NOMO-1 treated with dmso at 0.1 percent for 144 hours (cell line): ENCODE data around the gene DSCAM.
"Not testable (repeated sequence)": the region's sequence is repeated elsewhere in the genome, so short reads cannot be mapped to it uniquely, and the experiment has no call there.

Source experiments
- DNase-seq: peaks from one replicate; lab custom pipeline; 2025; ENCODE audit not compliant: unreplicated experiment; lab: John Stamatoyannopoulos, UW

The DSCAM gene, protein sequence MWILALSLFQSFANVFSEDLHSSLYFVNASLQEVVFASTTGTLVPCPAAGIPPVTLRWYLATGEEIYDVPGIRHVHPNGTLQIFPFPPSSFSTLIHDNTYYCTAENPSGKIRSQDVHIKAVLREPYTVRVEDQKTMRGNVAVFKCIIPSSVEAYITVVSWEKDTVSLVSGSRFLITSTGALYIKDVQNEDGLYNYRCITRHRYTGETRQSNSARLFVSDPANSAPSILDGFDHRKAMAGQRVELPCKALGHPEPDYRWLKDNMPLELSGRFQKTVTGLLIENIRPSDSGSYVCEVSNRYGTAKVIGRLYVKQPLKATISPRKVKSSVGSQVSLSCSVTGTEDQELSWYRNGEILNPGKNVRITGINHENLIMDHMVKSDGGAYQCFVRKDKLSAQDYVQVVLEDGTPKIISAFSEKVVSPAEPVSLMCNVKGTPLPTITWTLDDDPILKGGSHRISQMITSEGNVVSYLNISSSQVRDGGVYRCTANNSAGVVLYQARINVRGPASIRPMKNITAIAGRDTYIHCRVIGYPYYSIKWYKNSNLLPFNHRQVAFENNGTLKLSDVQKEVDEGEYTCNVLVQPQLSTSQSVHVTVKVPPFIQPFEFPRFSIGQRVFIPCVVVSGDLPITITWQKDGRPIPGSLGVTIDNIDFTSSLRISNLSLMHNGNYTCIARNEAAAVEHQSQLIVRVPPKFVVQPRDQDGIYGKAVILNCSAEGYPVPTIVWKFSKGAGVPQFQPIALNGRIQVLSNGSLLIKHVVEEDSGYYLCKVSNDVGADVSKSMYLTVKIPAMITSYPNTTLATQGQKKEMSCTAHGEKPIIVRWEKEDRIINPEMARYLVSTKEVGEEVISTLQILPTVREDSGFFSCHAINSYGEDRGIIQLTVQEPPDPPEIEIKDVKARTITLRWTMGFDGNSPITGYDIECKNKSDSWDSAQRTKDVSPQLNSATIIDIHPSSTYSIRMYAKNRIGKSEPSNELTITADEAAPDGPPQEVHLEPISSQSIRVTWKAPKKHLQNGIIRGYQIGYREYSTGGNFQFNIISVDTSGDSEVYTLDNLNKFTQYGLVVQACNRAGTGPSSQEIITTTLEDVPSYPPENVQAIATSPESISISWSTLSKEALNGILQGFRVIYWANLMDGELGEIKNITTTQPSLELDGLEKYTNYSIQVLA (N-terminal part only)

DNA sequence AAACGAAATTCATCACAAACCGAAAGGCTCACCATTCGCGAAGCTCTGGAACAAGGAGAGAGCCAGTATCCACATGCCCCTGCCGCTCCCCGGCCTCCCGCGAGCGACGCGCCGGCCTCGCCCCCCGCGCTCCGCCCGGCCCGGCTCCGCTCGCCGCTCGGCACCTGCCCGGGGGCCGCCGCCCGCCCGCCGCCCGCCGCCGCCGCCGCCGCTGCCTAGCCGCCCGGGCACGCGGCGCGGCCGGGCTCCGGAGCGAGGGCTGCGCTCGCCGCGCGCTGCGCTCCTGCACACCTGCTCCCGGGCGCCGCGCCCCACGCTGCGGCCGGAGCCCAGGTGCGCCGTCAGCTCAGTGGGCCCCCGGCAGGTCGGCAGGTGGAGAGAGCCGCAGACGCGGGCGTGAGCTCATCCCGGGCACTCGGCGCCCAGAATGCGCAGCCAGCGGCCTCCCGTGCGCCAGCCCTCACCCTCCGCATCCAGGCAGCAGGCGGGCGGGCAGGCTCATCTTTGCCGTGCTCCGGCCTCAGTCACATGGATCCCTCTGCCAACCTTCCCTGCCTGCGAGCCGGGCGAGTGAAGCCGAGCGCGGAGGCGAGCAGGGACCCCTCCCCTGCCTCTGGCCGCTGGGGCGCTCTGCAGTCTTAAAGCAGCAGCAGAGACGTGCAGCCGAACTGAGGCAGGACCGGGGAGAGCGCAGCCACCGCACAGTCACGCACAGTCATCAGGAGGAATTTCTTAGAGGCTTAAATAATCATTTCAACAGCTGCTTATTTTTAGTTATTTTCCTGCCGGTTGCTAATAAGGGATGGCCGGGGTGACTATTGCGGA is at the start of gene DSCAM:
DSCAM (minus strand) TSS at position 572 of the 825 bp plus-strand sequence; CDS start at position 75, 497 bp downstream.
- no peak for DNase-seq

DNA sequence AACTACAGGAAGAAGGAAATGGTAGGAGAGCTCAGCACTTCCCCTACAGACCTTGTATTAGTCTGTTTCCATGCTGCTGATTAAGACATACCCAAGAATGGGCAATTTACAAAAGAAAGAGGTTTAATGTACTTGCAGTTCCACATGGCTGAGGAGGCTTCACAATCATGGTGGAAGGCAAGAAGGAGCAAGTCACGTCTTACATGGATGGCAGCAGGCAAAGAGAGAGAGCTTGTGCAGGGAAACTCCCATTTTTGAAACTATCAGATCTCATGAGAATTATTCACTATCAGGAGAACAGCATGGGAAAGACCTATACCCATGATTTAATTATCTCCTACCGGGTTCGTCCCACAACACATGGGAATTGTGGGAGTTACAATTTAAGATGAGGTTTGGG is 48.7 kb upstream of the DSCAM start:
- not testable (repeated sequence) for DNase-seq

DNA sequence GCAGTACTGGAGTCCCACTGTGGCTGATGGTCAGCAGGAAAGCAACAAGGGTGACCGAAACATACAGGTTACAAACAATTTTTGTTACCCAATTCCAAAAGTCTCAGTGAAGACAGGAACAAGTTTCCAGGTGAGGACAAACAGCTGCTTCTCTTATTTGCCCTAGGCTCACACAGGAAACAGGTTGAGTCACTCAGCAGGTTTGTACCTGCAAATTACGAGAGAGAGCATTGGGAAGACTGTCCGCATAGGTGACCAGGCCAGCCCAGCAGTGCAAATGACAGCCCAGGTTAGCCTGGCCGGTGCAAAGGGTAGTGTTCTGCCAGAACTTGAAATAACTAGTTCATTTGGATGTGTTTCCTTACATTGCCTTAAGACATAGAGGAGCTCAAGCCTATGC is 40.0 kb upstream of the DSCAM start:
- no peak for DNase-seq

DNA sequence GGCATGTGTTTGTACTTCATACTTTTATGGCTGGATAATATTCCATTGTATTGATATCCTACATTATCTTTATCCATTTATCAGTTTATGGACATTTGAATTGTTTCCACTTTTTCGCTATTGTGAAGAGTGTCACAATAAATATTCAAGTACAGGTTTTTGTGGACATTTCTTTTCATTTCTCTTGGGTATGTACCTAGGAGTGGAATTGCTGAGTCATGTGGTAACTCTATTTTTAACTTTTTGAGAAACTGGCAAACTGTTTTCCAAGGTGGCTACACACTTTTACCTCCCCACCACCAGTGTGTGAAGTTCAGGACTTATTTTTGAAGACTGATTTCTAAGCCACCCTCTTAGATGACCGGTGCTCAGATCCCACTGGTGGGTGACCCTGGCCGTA is 39.0 kb upstream of the DSCAM start:
- DNase-seq, result no peak

DNA sequence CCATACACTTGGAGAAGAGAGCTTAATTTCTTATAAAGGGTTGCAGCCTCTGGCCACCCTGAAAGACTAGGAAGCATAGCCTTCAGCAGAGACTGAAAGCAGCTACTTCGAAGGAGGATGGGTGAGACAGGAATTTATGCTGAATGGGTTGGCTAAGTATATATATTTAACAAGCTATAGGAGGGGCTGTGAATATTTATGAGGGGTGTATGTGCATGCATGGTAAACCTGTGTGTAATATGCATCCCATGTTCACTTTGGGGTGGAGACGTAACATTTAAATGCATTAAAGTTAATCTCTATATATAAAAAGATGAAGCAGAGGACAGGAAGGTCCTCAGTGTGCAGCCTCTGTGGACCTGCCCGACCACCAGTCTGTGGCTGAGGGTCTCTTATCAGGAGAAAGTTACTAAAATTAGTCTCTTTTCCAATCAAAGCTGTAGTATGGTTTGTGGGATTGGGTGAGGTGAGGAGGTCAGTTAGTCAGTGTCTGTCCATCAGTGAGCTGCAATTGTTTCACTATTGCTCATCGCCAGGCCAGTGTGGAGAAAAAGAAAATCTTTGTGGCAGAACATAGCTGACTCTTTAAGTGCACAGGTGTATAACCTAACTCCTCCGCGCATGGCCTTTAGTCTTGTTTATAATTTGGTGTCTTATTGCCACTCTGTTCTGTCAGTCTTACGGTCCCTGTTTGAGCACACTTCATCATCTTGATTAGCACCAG is 35.4 kb upstream of the DSCAM start:
- DNase-seq, result no peak

DNA sequence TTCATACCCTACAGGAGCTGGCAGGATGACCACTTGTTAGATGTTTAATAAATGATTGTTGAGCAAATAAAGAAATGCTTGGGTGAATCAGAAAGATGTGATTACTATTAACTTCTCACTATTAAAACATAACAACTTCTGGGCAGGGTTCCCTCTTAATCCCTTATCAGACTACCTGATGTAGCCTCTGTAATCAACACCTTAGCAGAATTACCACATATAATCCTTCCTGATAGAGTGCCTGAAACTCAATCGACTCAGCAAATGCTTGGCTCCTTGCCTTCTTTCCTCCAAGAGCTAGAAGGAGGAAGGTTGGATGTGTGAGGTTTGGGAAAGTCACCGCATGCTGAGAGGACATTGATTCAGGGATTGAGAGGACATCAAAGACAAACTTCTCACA is 34.8 kb upstream of the DSCAM start:
- no peak for DNase-seq

DNA sequence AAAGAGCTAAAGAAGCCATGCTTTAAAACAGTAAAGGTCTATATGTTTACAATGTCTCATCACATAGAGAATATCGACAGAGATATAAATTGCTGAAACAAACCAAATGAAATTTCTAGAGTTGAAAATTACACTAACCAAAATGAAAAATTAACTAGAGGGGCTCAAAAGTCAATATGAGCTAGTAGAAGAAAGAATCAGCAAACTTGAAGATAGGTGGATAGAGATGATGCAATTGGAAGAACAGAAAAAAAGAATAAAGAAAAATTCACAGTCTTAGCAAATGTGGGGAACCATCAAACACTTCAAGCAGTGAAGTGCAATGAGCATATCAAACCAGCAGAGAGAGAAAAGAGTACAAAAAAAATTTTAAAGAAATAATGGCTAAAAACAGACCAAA is 24.1 kb upstream of the DSCAM start:
- no peak for DNase-seq

DNA sequence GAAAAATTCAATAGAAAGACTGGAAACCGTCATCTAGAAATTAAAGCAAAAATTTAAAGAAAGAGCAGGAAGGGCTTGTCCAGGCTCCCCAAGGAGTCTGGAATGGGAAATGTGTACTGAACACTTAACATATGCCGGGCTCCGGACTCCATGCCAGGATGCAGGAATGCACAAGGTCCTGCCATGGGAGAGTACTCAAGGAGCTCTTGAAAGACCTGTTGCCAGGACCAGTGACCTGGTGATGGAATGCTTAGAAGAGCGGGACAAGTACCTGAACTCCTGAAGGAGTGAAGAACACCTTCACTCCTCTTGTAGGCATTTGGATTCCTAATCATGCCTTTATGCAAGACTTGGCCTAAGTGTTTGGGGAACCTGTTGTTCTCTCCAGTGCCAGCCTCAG is 16.9 kb upstream of the DSCAM start:
- no peak for DNase-seq

DNA sequence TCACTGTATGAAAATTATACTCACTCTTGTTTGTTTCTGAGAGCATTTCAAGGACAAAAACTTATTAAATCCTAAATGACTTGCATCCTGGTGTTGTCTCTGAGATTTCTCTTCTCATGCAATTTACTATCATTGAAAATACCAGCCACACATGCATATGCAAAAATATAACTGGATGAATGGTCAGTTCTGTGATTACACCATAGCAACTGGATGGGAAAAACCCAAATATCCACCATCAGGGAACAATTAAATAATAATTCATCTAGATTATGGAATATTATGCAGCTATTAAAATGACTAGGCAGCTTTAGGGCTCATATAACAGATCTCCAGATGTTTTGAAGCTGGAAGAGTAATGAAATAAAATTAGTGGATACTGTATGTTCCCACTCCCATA is 11.6 kb upstream of the DSCAM start:
- no peak for DNase-seq

DNA sequence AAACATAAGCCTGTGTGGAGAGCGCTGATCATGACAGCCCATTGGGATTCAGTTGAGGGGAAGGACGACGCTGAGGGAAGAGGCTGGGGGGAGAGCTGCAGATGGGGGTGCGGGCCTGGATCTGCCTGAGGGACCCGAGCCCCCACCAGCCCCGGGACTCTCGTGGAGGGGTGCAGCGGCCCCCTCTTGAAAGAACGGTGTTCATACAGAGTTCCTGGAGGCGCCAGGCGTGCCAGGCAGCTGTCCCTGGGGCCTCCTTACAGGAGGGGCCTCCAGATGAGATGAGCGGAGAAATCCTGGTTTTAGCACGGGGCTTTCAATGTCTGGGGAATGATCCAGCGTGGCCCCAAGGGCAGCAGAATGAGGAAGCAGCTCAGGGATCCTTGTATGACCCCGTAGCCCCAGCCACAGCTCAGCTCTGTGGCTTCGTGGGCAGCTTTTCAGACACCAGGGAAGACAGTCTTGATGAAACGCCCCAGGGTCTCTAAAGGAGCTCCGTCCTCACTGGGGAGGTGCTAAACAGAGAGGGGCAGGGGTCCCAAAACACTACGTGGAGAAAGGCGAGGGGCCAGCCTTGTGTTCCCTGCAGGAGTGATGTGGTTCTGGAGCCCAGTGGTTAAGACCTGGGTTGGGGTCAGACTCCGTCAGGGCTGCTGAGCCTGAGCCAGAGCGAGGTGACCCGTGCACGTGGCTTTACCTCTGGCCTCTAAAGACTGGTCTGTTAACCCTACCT is 7.2 kb upstream of the DSCAM start:
- DNase-seq, result no peak

DNA sequence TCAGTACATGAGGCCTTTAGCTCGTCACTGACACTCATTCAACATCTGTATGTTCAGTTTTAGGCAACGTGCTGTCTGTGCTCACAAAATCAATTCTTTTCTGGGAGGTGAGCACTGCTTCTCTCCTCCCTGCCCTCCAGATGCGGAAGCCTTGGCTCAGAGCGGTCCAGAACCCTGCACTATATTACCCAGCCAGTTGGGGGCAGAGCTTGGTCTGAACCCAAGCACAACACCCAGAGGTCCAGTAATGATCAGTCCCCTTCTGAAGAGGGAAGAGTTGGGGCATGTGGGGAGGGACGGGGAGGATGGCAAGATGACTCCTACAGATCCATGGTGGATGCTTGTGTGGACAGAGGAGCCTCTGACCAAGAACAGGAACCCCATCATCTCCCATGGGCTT is 5.6 kb upstream of the DSCAM start:
- no peak for DNase-seq

DNA sequence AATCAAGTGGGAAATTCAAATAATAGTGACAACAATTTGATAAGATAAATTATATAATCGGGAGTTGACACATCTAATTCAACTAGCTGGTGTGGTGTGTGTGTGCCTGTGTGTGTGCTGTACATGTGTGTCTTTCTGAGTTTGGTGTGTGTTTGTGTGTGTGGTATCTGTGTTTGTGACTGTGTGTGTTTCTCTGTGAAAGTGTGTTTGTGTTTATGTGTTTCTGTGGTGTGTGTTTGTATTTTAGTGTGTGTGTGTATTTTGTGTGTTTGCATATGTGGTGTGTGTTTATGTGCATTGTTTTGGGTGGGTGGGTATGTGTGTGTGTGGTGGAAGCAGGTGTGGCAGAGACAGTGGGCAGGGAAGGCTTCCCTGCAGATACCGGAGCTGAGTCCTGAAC is 4.8 kb upstream of the DSCAM start:
- DNase-seq, result no peak

DNA sequence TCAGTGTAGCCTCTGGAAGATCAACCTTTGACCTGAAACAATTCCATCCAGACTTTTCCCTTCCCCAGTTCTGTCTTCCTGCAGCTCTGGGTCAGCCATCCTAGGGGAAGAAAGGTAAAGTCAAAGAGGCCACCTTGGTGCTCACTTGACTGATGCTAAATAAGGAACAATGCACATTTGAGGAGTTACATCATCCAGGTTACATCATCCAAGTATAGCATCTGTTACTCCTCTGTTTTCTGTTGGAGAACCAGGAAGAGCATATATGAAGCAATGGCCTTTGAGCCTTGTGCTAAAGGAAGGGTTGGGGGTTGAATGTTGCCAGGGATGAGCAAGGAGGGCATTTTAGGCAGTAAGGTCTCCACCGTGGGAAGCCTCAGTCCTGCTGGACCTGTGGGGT is 3.1 kb upstream of the DSCAM start:
- no peak for DNase-seq

DNA sequence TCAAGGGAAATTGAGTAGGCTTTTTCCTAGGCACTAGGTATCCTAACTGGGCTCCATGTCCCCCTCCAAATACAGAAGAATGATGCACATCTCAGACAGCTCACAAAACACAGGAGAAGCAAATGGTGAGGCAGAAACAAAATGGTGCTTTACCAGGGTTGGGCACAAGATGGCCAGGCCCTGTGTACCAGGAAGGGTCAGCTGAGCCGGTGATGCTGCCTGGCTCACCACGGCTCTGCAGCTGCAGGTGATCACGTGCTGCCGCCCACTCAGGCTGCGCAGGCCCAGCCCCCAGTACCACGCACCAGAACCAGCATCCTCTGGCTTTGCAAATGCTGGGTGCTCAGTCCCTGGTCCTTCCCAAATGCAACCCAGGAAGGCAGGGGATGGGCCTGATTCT is 993 bp upstream of the DSCAM start:
- DNase-seq, result no peak

DNA sequence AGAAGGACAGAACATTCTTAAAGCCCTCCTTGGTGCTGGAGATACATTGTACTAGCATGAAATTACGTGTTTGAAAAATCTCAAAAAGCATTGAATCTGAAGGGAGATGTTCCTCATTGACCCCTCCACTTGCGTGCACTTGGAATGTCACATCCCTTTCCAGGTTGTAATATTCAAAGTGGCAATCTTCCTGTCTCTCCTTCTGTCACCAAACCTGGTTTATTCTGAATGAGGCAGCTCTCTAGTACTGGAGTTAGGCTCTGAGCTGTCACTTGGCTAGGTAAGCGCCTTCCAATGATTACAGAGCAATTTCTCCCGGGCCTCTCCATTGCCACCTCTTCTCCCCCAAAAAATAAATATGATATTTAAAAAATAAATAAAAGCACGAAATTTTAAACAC is 855 bp downstream of the DSCAM start:
- DNase-seq, result no peak

DNA sequence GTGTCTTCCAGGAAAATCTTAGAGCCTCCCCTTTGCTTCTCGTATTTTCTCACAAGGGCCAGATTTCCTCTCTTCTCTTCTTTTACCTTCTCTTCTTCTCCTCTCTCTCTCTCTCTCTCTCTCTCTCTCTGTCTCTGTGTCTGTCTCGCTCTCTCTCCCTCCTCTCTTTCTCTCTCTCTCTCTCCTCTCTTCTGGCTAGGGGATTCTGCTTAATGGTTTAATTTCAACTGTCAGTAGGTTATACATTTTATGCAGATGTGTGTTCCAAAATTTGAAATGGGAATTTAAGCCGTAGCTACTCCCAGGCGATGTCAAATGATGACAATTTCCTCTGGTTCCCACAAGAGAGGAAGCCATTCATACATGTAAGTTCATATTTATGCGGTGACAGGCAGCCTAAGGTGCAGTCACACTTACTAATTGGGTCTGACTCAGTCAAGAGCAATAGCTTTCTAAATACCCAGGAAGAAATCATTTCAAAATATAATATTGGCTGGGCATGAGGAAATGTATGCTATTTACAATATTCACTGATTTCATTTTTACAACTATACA is 1.4 kb downstream of the DSCAM start:
- no peak for DNase-seq

DNA sequence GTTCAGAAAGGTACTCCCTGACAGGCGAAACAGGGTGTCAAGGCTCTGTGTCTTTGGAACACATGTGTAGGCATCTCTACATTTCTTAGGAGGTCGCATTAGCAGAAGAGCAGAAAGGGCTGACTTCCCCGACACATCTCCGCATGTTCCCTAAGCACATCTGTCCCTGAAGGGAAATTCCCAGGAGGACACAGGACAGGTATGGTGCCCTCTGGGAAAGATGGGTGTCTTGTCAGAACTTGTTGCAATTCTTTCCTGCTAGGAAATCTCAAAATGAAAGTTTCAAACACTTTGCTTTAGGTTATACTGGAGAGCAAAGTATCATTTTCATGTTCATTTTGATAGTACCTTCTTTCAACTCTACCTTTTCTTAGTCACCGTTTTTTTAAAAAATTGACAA is 2.0 kb downstream of the DSCAM start:
- DNase-seq, result no peak

DNA sequence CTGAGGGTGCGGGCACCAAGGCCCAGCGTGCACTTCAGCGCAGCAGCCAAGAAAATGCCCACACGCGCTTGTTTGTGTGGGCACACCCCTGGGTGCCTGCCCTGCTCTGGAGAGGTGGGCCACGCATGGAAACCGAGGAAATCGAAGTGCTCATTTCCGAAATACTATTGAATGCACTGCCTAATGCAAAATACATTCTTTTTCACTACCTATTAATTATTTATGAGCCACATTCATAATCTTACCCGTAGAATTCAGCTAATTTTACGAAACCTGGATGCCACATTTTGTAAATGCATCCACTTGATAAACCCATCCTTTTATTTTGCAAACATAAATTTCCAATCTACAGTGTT is 4.8 kb downstream of the DSCAM start:
- DNase-seq, result no peak

DNA sequence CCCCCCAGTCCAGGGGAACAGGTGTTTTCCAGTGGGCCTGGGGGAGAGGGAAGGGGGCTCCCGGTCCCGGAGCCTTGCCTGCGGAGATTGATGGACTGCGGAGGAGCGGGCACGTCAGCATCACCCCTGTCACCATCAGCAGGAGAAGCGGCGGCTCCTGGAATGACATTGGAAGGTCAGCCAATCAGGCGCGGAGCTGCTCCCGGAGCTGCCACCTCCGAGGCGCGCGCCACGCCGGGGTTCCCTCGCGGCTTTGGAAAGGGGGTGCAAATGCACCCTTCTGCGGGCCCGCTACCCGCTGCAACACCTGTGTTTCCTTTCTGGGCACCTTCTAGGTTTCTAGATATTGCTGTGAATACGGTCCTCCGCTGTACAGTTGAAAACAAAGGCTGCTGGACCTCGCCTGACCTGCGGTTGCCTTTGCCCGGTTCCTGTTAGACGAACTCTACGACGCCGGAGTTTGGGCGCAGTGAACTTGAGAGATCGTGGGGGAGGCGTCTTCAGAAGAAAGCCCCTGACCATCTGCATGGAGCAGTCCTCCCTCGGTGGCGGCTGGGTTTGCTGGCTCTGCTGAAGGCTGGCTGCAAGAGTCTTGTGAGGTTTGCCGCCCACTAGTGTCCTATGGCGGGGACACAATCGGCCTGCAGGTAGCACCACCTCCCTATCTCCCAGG is 5.3 kb downstream of the DSCAM start:
- peak; percentile 16 for DNase-seq
